ENCODE measurements around the gene EXOC4. TPM values are rescaled to one million over a fixed set of nuclear protein-coding genes. Genes with fewer than 3 reads are reported as not detected.

EXOC4 gene
- total RNA-seq, 2 donors from 2014 or later, result 62.0 to 146 TPM

- Histone ChIP-seq H3K9me3 (no peaks in the 10 kb centered on the region), H3K4me3 (no peak overlapping the region), H3K36me3 (replicated peaks in 1 of 2; ENCODE audit: insufficient read depth in 1 of 2, low read depth in 2 of 2) (no peaks in the 10 kb centered on the region), H3K27ac (no peak overlapping the region), H3K4me1 (peaks cover 28% of the 10 kb centered on the region), H3K27me3 (no peaks in the 10 kb centered on the region)
- DNase-seq (no peak), ATAC-seq (no peak)
- intact Hi-C loops (cut with DNase I), result no loop called here
- TF ChIP-seq POLR2A (IDR thresholded peaks at IDR 0.05) (no peak), CTCF (IDR thresholded peaks at IDR 0.05) (no peak)
Observed at GRCh38 chr7:133361806-133362205, 108.9 kb downstream of the EXOC4 start.

GRCh38 chr7:133364959-133365690, 112.2 kb downstream of the EXOC4 start:
- Histone ChIP-seq H3K36me3 (replicated peaks in 1 of 2; ENCODE audit: insufficient read depth in 1 of 2, low read depth in 2 of 2) (no peaks in the 10 kb centered on the region), H3K4me3 (no peak overlapping the region), H3K27me3 (no peaks in the 10 kb centered on the region), H3K4me1 (peaks cover 36% of the 10 kb centered on the region), H3K27ac (peak overlapping the region in 2 of 4 donors; percentile 21 to 40), H3K9me3 (no peaks in the 10 kb centered on the region)
- intact Hi-C loops (cut with DNase I), result no loop called here
- no peak for DNase-seq
- ATAC-seq, result no peak
- TF ChIP-seq CTCF (IDR thresholded peaks at IDR 0.05), result no peak
- TF ChIP-seq POLR2A (IDR thresholded peaks at IDR 0.05), result no peak
- WGBS, 2 donors, result 26 to 27% methylated on average over 4 of the region's 4 CpGs

GRCh38 chr7:133365917-133366316, 113.0 kb downstream of the EXOC4 start:
- ATAC-seq, result peak; percentile 58
- Histone ChIP-seq H3K27ac (peak overlapping the region in 2 of 4 donors; percentile 21), H3K4me3 (no peak overlapping the region), H3K27me3 (no peaks in the 10 kb centered on the region), H3K9me3 (no peaks in the 10 kb centered on the region), H3K4me1 (peaks cover 36% of the 10 kb centered on the region), H3K36me3 (replicated peaks in 1 of 2; ENCODE audit: insufficient read depth in 1 of 2, low read depth in 2 of 2) (no peaks in the 10 kb centered on the region)
- 14 to 15% methylated on average over 3 of the region's 3 CpGs for WGBS, 2 donors
- intact Hi-C loops (cut with DNase I), result no loop called here
- TF ChIP-seq POLR2A (IDR thresholded peaks at IDR 0.05) (no peak), CTCF (IDR thresholded peaks at IDR 0.05) (no peak)
- DNase-seq, result peak in 2 of 4 donors; percentile 16 to 39

GRCh38 chr7:133367561-133367960, 114.7 kb downstream of the EXOC4 start:
- H3K27me3 ChIP-seq, result no peaks in the 10 kb centered on the region
- H3K36me3 ChIP-seq (replicated peaks in 1 of 2; ENCODE audit: insufficient read depth in 1 of 2, low read depth in 2 of 2), result no peaks in the 10 kb centered on the region
- H3K27ac ChIP-seq, result no peak overlapping the region
- WGBS, 2 donors, result 84 to 86% methylated on average over 3 of the region's 3 CpGs
- no peak for ATAC-seq
- H3K9me3 ChIP-seq, result no peaks in the 10 kb centered on the region
- no peak for DNase-seq
- intact Hi-C loops (cut with DNase I), result no loop called here
- TF ChIP-seq CTCF (IDR thresholded peaks at IDR 0.05) (no peak), POLR2A (IDR thresholded peaks at IDR 0.05) (no peak)
- peaks cover 48% of the 10 kb centered on the region for H3K4me1 ChIP-seq
- H3K4me3 ChIP-seq, result no peak overlapping the region

- no peaks in the 10 kb centered on the region for H3K9me3 ChIP-seq
- WGBS, 2 donors, result 84 to 90% methylated on average over 3 of the region's 3 CpGs
- no peak overlapping the region for H3K4me3 ChIP-seq
- TF ChIP-seq CTCF (IDR thresholded peaks at IDR 0.05) (no peak), POLR2A (IDR thresholded peaks at IDR 0.05) (no peak)
- no peak overlapping the region for H3K27ac ChIP-seq
- H3K36me3 ChIP-seq (replicated peaks in 1 of 2; ENCODE audit: insufficient read depth in 1 of 2, low read depth in 2 of 2), result no peaks in the 10 kb centered on the region
- ATAC-seq, result no peak
- DNase-seq, result no peak
- H3K27me3 ChIP-seq, result no peaks in the 10 kb centered on the region
- H3K4me1 ChIP-seq, result peaks cover 55% of the 10 kb centered on the region
- intact Hi-C loops (cut with DNase I), result no loop called here
Observed at GRCh38 chr7:133369130-133369529, 116.3 kb downstream of the EXOC4 start.
